ENCODE data around the gene CYSTM1.
A peak's percentile ranks its signal among the peaks of the same experiment; 100 is the strongest.

CYSTM1 gene

GRCh38 chr5:140182803-140183367 is 7.9 kb downstream of the CYSTM1 start (continued):
- TF ChIP-seq ZNF266 (tag by site-specific recombination; IDR thresholded peaks at IDR 0.05; ENCODE audit: low read depth) (no peak), ZNF473 (tag by site-specific recombination; IDR thresholded peaks at IDR 0.05) (no peak), PBX3 (CRISPR knock-in tag; IDR thresholded peaks at IDR 0.05) (no peak), ZNF658 (tag by site-specific recombination; IDR thresholded peaks at IDR 0.05) (no peak), ZNF776 (tag by site-specific recombination; IDR thresholded peaks at IDR 0.05; ENCODE audit: borderline replicate concordance) (no peak), FEZF1 (tag by site-specific recombination; IDR thresholded peaks at IDR 0.05) (no peak), ZNF398 (tag by site-specific recombination; IDR thresholded peaks at IDR 0.05) (no peak), ZNF513 (tag by site-specific recombination; IDR thresholded peaks at IDR 0.05) (no peak), ZBTB1 (tag by site-specific recombination; IDR thresholded peaks at IDR 0.05) (0 out of 2 replicates have a peak, but pooled peaks have one; percentile 6), PRDM2 (tag by site-specific recombination; IDR thresholded peaks at IDR 0.05; ENCODE audit: borderline replicate concordance) (no peak), ZNF548 (tag by site-specific recombination; IDR thresholded peaks at IDR 0.05) (no peak), ZBTB17 (tag by site-specific recombination; IDR thresholded peaks at IDR 0.05) (peak; percentile 38; the same call in 1 of the 2 replicates), ZNF830 (tag by site-specific recombination; IDR thresholded peaks at IDR 0.05; ENCODE audit: low read depth) (no peak), KLF1 (tag by site-specific recombination; IDR thresholded peaks at IDR 0.05) (no peak), GLI4 (tag by site-specific recombination; IDR thresholded peaks at IDR 0.05) (no peak), ZBTB11 (tag by site-specific recombination; conservative IDR thresholded peaks at IDR 0.05; ENCODE audit: low read depth) (0 out of 2 replicates have a peak, but pooled peaks have one; percentile 0), EGR2 (tag by site-specific recombination; IDR thresholded peaks at IDR 0.05; ENCODE audit: low read depth) (no peak), GLIS1 (tag by site-specific recombination; IDR thresholded peaks at IDR 0.05) (peak; percentile 84), ZNF610 (tag by site-specific recombination; IDR thresholded peaks at IDR 0.05; ENCODE audit: borderline replicate concordance) (peak; percentile 14; the same call in 1 of the 2 replicates), ZNF660 (tag by site-specific recombination; IDR thresholded peaks at IDR 0.05) (no peak), GLIS2 (tag by site-specific recombination; IDR thresholded peaks at IDR 0.05) (no peak), ZNF19 (tag by site-specific recombination; IDR thresholded peaks at IDR 0.05; ENCODE audit: low read depth) (no peak), PRDM1 (tag by site-specific recombination; IDR thresholded peaks at IDR 0.05) (peak; percentile 99), ZNF391 (tag by site-specific recombination; IDR thresholded peaks at IDR 0.05; ENCODE audit: borderline replicate concordance, low read depth) (no peak), ZNF24 (tag by site-specific recombination; IDR thresholded peaks at IDR 0.05) (peak; percentile 66; the same call in 1 of the 2 replicates), ZNF501 (tag by site-specific recombination; IDR thresholded peaks at IDR 0.05) (no peak), ZFP37 (tag by site-specific recombination; IDR thresholded peaks at IDR 0.05) (no peak)
